Measurements from ENCODE around the gene WASF2. TPM values are rescaled to one million over a fixed set of nuclear protein-coding genes. Genes with fewer than 3 reads are reported as not detected.

Gene WASF2
- total RNA-seq, 1 donor from 2014 or later = 10.1 TPM

Other genes with a start within 250 kb of the WASF2 start
- gene TMEM222, start 168.0 kb downstream of the WASF2 start, total RNA-seq = 20.9 TPM
- gene SYTL1, start 148.1 kb downstream of the WASF2 start, total RNA-seq = 0.25 TPM
- gene MAP3K6, start 123.2 kb downstream of the WASF2 start, total RNA-seq = 1.5 TPM
- gene FCN3, start 115.3 kb downstream of the WASF2 start, total RNA-seq = 0.25 TPM
- gene CD164L2, start 106.8 kb downstream of the WASF2 start, total RNA-seq = not detected
- gene GPR3, start 97.5 kb downstream of the WASF2 start, total RNA-seq = 0.25 TPM
- gene AHDC1, start 114.0 kb upstream of the WASF2 start, total RNA-seq = 16.5 TPM
- gene FGR, start 145.0 kb upstream of the WASF2 start, total RNA-seq = 1.7 TPM
- 27.5 TPM for gene IFI6, start 182.0 kb upstream of the WASF2 start, total RNA-seq
- 7.9 TPM for gene FAM76A, start 235.8 kb upstream of the WASF2 start, total RNA-seq

Measured in temporal lobe (tissue), 1 donor.